ENCODE data around the gene MRPL10.

DNA sequence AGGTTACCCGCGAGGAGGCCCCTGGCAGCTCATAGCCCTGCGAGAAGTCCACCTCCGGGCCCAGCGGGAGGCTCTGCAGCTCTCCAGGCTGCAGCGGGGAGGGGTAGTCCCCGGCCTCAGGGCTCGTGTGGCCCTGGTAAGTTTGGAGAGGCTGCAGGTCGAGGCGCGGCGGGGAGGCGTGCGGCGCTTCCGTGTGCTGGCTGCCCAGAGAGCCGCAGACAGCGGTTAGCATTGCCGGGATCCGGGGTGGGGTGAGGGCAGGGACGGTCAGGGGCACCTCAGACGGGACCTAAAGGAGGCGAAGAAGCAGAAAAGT, 16.8 kb upstream of the MRPL10 start:
- no peak for TF ChIP-seq ZFP3 (CRISPR knock-in tag; IDR thresholded peaks at IDR 0.05)
- TF ChIP-seq PATZ1 (CRISPR knock-in tag; IDR thresholded peaks at IDR 0.05; ENCODE audit: borderline replicate concordance), result no peak
